HG03064 (cell line): Measurements from ENCODE around the gene MXRA8.
"Not testable (repeated sequence)": the region's sequence is repeated elsewhere in the genome, so short reads cannot be mapped to it uniquely, and the experiment has no call there.

Source experiments
- ATAC-seq: cut with Tn5 transposase; IDR thresholded peaks from one replicate; pipeline ENCODE4 v1.9.1; 2021; ENCODE audit warnings: low read depth; ENCODE audit not compliant: unreplicated experiment

Gene MXRA8, protein sequence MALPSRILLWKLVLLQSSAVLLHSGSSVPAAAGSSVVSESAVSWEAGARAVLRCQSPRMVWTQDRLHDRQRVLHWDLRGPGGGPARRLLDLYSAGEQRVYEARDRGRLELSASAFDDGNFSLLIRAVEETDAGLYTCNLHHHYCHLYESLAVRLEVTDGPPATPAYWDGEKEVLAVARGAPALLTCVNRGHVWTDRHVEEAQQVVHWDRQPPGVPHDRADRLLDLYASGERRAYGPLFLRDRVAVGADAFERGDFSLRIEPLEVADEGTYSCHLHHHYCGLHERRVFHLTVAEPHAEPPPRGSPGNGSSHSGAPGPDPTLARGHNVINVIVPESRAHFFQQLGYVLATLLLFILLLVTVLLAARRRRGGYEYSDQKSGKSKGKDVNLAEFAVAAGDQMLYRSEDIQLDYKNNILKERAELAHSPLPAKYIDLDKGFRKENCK

DNA sequence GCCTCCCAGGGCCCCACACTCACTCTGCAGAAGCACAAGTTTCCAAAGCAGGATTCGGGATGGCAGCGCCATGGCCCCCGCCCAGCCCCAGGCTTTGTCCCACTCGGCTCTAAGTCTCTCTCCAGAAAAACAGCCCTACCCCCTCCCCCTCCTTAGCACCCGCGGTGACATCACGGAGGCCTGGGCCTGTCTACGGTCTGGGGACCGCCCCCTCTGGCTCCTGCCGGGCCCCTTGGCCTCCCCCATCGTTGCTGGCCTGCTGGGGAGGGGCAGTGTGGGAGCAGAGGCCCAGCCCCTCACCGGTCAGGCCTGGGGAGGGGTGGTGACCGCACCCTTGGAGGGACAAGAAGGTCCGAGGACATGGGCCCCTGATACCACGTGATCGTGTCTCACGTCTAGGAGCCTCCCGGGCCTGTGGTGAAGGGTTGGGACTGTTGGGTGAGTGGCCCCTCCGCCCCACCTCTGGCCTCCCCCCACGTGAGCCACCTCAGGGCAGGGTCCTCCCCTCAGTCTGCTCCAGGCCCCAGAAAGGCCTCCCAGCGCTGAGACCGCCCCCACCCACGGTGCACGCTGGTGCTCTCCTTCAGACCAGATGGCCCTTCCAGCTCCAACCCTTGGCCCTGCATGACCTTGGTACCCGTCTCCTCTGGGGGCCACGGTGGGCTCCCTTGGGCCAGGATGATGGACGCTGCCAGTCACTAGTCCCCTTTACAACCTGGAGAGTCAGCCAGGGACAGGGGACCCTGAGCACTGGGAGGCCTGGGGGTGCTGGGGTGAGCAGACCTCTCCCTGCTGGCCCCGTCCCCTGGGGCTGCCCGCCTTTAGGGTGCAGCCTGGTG lies at the start of gene MXRA8:
MXRA8 (minus strand) TSS at position 123 of the 839 bp plus-strand sequence; CDS start at position 72, 51 bp downstream.
- ATAC-seq, result no peak

- ATAC-seq, result peak; percentile 29
Observed at GRCh38 chr1:1407636-1408318, 49.4 kb upstream of the MXRA8 start.

DNA sequence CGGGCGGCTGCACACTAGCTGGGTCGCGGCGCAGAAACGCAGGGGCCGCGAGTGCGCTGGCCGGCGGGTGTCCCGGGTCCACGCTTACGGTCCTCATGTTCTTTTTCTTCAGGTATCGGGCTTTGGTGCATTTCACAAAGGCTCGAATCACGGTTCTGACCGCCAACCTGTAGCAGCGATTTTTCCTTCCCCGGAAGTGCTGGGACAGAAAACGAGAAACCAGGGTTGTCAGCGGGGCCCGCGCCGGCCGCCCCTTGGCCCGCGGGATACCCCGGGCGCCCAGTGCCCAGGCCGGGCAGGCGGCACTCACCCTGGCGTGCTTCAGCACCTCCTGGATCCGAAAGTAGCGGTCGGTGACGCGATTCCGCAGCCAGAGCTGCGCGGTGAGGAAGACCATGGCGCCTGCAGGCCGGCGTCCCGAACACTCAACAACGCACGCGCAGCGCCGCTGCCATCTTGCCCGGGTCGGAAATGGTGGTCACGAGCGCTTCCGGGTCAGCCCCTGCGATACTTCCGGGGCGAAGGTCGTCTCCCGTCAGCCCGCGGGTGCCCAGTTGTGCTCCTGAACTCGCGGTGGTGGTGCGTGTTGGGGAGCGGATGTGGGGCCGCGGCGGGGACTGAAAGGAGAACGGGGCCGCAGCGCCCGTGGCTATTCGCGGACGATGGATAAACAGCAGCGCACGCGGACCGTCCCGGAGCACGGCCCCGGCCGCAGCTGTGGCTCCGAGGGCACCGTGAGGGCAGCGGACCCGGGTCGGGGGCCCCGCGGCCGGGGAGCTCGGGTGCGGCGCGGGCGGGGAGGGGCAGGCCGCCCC lies 48.7 kb upstream of the MXRA8 start, which contains the start of gene MRPL20:
MRPL20 (minus strand) TSS at position 473 of the 815 bp plus-strand sequence; CDS start at position 397, 76 bp downstream.
- peak; percentile 91 for ATAC-seq

- no peak for ATAC-seq
Observed at GRCh38 chr1:1406101-1406820, 47.9 kb upstream of the MXRA8 start.

GRCh38 chr1:1403653-1404052 lies 45.3 kb upstream of the MXRA8 start:
- no peak for ATAC-seq

DNA sequence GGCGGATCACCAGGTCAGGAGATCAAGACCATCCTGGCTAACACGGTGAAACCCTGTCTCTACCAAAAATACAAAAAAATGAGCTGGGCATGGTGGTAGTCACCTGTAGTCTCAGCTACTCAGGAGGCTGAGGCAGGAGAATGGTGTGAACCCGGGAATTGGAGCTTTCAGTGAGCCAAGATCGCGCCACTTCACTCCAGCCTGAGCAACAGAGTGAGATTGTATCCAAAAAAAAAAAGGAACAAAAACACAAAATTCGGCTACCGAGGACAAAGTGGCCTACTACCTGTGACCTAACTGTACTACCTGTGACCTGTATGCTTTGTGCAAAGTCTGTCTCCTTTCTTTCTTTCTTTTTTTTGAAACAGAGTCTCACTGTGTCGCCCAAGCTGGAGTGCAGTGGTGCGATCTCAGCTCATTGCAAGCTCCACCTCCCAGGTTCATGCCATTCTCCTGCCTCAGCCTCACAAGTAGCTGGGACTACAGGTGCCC lies 44.6 kb upstream of the MXRA8 start:
- ATAC-seq, result not testable (repeated sequence)

DNA sequence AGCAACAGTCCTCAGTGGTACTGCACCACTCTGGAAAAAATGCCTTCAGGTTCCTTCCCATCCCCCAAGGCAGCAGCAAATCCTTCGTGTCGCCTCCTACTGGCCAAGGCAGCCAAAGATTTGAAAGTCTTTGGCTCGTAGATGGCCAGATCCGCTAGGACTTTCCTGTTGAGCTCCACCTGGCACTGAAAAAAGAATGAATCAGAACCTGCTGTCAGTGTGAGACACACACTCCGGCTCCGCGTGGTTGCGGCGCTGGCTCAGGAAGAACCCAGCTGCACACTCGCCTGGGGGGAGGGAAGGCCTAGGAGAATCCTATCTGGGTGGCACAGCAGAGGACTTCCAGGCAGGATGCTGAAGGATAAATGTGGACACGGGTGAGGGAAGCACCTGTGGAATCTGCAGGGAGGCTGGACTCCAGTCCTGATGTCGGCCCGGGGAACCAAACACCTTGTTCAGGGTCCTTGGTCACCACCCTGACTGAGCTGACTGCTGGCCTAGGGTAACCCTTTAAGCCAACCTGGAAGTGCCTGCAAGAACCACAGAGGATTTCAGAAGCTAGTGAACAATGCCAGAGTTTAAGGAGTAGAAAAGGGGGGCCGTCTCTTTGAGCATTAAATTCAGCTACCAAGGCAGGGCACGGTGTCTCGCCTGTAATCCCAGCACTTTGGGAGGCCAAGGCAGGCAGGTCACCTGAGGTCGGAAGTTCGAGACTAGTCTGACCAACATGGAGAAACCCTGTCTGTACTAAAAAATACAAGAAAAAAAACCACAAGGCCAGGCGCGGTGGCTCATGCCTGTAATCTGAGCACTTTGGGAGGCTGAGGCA lies 43.9 kb upstream of the MXRA8 start:
- no peak for ATAC-seq

DNA sequence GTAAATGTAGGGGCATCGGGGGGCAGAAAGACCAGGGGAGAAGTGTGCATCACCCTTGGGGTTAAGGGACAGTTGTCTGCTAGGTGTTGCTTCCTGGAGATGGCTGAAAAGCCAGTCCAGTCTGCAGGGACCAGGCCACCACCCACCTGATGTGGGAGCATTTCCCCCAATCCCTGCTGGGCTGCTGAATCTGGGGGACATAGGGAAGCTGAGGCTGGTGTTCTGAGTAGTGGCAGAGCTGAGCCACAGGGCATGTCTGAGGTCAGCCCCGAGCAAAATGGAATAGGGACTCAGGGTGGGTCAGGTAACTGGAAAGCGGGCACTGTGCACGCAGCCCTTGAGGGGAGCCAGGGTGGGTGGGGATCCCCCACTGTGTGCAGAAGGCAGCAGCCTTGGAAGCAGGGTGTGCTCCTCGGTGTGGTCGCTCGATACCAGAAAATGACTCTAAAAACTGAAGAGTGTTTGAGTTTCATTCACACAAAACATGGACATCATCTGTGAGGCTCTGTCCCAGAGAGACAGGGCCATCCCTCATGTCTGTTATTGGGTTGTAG lies 43.2 kb upstream of the MXRA8 start:
- no peak for ATAC-seq

DNA sequence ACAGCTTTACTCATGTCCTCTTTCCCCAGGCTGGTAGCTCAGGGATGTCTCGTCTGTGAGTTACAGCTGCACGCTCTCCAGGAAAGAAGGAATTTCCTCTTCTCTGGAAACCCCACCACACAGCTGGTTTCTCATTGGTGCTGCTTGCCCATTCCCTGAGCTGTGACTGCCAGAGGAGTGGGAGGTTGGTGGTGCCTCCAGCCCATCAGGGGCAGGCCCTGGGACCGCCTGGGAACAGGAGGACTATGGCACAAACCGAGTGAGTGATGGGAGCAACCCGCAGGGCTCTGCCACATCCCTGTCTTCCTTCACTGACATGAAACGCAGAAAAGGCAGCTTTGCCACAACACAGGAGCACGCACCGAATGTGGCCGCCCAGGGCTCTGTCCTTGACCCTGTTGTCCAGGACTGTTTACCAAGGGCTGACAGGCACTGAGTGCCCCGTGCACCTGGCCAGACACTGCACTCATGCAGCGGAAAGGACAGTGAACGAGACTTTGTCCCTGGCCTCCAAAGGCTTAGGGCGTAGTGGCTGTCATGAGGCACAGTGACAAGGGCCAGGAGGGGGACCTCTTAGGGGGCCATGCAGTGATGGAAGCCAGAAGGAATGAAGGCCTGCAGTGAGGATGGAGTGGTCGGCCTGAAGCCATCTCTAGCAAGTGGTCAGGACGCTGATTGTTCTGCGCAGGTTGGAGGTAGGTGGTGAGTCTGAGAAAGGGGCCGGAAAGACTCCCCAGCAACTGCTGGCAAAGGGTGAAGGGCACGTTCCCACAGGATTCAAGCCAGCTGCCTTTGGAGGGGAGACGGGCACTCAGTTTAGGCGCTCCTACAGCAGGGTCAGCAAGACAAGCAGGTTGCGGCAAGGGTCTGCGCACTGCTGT lies 42.5 kb upstream of the MXRA8 start:
- no peak for ATAC-seq

GRCh38 chr1:1399872-1400575 lies 41.7 kb upstream of the MXRA8 start:
- peak; percentile 6 for ATAC-seq

DNA sequence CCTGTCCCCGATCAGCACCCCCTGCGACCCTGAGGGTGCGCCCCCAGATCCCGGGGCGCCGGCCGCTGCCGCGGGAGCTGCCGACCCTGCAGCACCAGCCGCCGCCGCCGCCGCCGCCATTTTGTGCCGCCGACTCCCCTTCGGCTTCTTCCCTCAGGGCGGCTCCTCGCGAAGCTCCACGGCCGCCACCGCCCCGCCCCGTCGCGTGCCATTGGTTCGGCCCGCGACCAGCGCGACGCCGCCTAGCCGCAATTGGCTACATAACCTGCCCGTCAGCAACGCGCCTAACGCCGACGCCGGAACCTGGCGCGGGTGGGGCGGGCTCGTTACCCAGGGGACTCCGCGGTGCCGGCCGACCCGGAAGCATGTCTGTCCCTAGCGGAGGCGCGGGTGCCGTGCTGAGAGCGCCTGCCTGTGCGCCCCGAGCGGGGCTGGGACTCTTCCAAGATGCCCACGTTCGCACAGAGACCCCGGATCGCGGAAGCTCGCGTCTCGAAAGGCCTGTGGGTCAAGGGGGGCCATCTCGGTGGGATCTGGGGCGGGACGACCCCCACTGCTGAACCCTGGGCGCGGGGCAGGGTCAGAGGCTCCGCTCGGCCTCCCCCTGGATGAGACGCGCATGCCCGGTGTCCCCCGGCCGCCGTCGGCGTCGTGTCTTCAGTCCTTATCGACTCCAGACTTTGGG lies 41.0 kb upstream of the MXRA8 start, which contains the start of gene CCNL2:
CCNL2 (minus strand) TSS at position 149 of the 685 bp plus-strand sequence; CDS start at position 120, 29 bp downstream.
- ATAC-seq, result peak; percentile 85

DNA sequence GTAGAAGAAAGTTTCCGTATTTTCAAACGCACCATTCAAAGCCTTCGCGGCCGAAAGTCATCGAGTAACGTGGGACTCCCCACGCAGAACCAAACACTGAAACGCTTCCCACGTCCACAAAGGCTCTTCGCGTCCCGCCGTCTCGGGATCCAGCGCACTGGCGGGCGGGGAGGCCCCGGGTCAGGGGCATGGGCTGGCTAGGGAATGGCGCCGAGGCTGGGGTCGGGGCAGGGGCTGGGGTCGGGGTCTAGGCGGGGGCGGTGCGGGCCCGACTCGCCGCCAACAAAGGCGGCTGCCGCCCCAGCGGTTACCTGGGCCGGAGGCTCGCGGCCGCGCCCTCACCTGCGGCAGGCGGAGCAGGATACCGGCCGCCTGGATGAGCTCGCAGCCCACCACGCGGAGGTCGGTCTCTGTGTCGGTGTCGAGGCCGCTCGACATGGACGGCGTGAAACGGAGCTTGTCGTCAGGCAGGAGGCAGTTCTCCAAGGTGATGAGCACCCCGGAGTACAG lies 40.4 kb upstream of the MXRA8 start:
- ATAC-seq, result peak; percentile 4

DNA sequence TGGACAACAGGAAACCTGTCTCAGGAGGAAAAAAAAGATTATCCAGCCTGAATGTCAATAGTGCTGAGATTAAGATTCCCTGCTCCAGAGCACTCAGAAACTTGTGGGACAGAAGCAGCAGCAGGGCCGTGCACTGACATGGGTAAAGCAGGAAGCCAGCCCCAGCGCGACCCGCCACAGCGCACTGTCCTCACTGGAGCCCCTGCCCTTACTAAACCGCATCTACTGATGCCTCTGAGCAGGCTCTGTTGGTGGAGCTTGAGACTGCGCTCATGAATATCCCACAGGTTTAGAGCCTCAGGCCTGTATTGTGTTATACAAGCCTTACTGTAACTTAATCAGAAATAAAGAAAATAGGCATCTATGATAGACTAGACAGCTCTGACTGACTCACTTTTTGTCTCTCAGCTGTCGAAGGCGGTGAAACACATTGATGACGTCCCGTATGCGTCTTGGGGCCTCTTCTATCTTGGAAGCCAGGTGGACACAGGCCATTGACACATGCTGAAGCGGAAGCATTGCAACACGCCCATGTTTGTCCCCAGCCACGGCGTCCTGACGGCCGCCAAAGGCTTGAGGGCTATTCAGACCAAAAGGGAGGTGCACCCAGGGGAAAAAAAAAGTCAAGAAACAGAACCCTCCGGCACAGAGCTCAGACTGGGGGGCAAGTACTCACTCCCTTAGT lies 39.6 kb upstream of the MXRA8 start:
- ATAC-seq, result no peak

GRCh38 chr1:1395166-1395565 lies 36.8 kb upstream of the MXRA8 start:
- no peak for ATAC-seq

GRCh38 chr1:1394116-1394515 lies 35.8 kb upstream of the MXRA8 start:
- no peak for ATAC-seq
